ENCODE measurements around the gene SCARF2.
"Not testable (repeated sequence)": the region's sequence is repeated elsewhere in the genome, so short reads cannot be mapped to it uniquely, and the experiment has no call there.

SCARF2 gene

GRCh38 chr22:20479612-20480196 is 42.1 kb upstream of the SCARF2 start:
- TF ChIP-seq CTCF (IDR thresholded peaks at IDR 0.05; ENCODE audit: low read depth, low read length) (no peak), MYC (IDR thresholded peaks at IDR 0.05; ENCODE audit: low read depth, low read length) (no peak), POLR2A (IDR thresholded peaks at IDR 0.05; ENCODE audit: extremely low read depth, insufficient read length) (no peak), MAX (IDR thresholded peaks at IDR 0.05; ENCODE audit: low read depth, low read length) (no peak)
- no peak overlapping the region for H3K4me3 ChIP-seq (ENCODE audit: low read depth, low read length)
- DNase-seq (ENCODE audit: low read depth): no peak

- H3K4me3 ChIP-seq (ENCODE audit: low read depth, low read length); DNase-seq (ENCODE audit: low read depth): not testable (repeated sequence)
These were observed 40.4 kb upstream of the SCARF2 start for GRCh38 chr22:20478059-20478458.

- not testable (repeated sequence) for DNase-seq (ENCODE audit: low read depth); H3K4me3 ChIP-seq (ENCODE audit: low read depth, low read length)
These were observed 37.9 kb upstream of the SCARF2 start for GRCh38 chr22:20475569-20475968.

GRCh38 chr22:20475115-20475436 is 37.5 kb upstream of the SCARF2 start:
- no peak for TF ChIP-seq POLR2A (IDR thresholded peaks at IDR 0.05; ENCODE audit: extremely low read depth, insufficient read length)
- DNase-seq (ENCODE audit: low read depth): no peak
- H3K4me3 ChIP-seq (ENCODE audit: low read depth, low read length): no peak overlapping the region

GRCh38 chr22:20472629-20473442 is 35.2 kb upstream of the SCARF2 start:
- no peak overlapping the region for H3K4me3 ChIP-seq (ENCODE audit: low read depth, low read length)
- TF ChIP-seq MYC (IDR thresholded peaks at IDR 0.05; ENCODE audit: low read depth, low read length) (no peak), POLR2A (IDR thresholded peaks at IDR 0.05; ENCODE audit: extremely low read depth, insufficient read length) (no peak), MAX (IDR thresholded peaks at IDR 0.05; ENCODE audit: low read depth, low read length) (no peak), CTCF (IDR thresholded peaks at IDR 0.05; ENCODE audit: low read depth, low read length) (no peak)
- DNase-seq (ENCODE audit: low read depth): no peak

GRCh38 chr22:20471126-20471833 is 33.7 kb upstream of the SCARF2 start:
- no peak overlapping the region for H3K4me3 ChIP-seq (ENCODE audit: low read depth, low read length)
- no peak for DNase-seq (ENCODE audit: low read depth)
- TF ChIP-seq CTCF (IDR thresholded peaks at IDR 0.05; ENCODE audit: low read depth, low read length): no peak
- TF ChIP-seq MYC (IDR thresholded peaks at IDR 0.05; ENCODE audit: low read depth, low read length): no peak
- no peak for TF ChIP-seq MAX (IDR thresholded peaks at IDR 0.05; ENCODE audit: low read depth, low read length)
- TF ChIP-seq POLR2A (IDR thresholded peaks at IDR 0.05; ENCODE audit: extremely low read depth, insufficient read length): no peak

- not testable (repeated sequence) for DNase-seq (ENCODE audit: low read depth); H3K4me3 ChIP-seq (ENCODE audit: low read depth, low read length)
These were observed 32.9 kb upstream of the SCARF2 start for GRCh38 chr22:20470525-20470924.
